ENCODE data around the gene SLC3A2. TPM values are rescaled to one million over a fixed set of nuclear protein-coding genes. Genes with fewer than 3 reads are reported as not detected.

SLC3A2 gene
- total and polyA plus RNA-seq, 2 of the 13 experiments (the other 11 are each of a cell fraction or from before 2014, with no cell fraction given): 213 to 226 TPM

GRCh38 chr11:62928011-62928410 lies 47.3 kb downstream of the SLC3A2 start:
- no peaks in the 10 kb centered on the region for H4K20me1 ChIP-seq (ENCODE audit: insufficient read depth, low read length)
- BruUV-seq (replicated peaks): no TSS peak
- FAIRE-seq: no peak
- no peak overlapping the region for H3K27ac ChIP-seq (ENCODE audit: extremely low read length, insufficient read depth, low read length)
- WGBS (ENCODE audit: low lambda C conversion rate): 9% methylated on average over 9 of the region's 13 CpGs
- H3K27me3 ChIP-seq (ENCODE audit: control insufficient read depth in 1 of 2, insufficient read depth in 2 of 2, low read length in 2 of 2): peaks cover 1 to 24% of the 10 kb centered on the region in 2 experiments; a peak in 4 of 5 replicates
- ChIA-PET CTCF (ENCODE audit: low intra/inter-chr PET ratio, low total read pairs) (no interaction called here), POLR2A (no interaction called here)
- no peak overlapping the region for H3K4me3 ChIP-seq (replicated peaks in 1 of 3; ENCODE audit: insufficient read depth in 1 of 3, low read depth in 2 of 3, low read length in 3 of 3)
- ATAC-seq: peak; percentile 61
- no peak overlapping the region for H3K4me2 ChIP-seq (ENCODE audit: low read depth, low read length)
- H3K9ac ChIP-seq (ENCODE audit: insufficient read depth, low read depth, low read length): no peak overlapping the region
- no peaks in the 10 kb centered on the region for H3K9me3 ChIP-seq (ENCODE audit: low read length)
- in situ Hi-C loops (cut with HindIII; ENCODE audit: extremely low pct_ligation_motif_present, low pct_unique_long_range_greater_than_20kb) (no loop called here), intact Hi-C loops (cut with micrococcal nuclease; ENCODE audit: unreplicated experiment) (no loop called here)
- H2AFZ ChIP-seq (ENCODE audit: low read length): no peak overlapping the region
- H3K79me2 ChIP-seq (ENCODE audit: insufficient read depth, low read length): no peaks in the 10 kb centered on the region
- 0 out of 2 replicates have a peak, but pooled peaks cover 5% of the 10 kb centered on the region for H3K4me1 ChIP-seq (ENCODE audit: insufficient read depth, low read length)
- peak; percentile 16 for DNase-seq (ENCODE audit: low spot score)
- H3K36me3 ChIP-seq (replicated peaks in 1 of 2; ENCODE audit: control insufficient read depth in 1 of 2, insufficient read depth in 2 of 2, low read length in 2 of 2): no peaks in the 10 kb centered on the region
- TF ChIP-seq ZZZ3 (CRISPR knock-in tag; IDR thresholded peaks at IDR 0.05; ENCODE audit: borderline replicate concordance): no peak
- TF ChIP-seq, protein P1, sequence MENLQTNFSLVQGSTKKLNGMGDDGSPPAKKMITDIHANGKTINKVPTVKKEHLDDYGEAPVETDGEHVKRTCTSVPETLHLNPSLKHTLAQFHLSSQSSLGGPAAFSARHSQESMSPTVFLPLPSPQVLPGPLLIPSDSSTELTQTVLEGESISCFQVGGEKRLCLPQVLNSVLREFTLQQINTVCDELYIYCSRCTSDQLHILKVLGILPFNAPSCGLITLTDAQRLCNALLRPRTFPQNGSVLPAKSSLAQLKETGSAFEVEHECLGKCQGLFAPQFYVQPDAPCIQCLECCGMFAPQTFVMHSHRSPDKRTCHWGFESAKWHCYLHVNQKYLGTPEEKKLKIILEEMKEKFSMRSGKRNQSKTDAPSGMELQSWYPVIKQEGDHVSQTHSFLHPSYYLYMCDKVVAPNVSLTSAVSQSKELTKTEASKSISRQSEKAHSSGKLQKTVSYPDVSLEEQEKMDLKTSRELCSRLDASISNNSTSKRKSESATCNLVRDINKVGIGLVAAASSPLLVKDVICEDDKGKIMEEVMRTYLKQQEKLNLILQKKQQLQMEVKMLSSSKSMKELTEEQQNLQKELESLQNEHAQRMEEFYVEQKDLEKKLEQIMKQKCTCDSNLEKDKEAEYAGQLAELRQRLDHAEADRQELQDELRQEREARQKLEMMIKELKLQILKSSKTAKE (CRISPR knock-in tag; IDR thresholded peaks at IDR 0.05; ENCODE audit: borderline replicate concordance): no peak
- TF ChIP-seq NFE2L1 (CRISPR knock-in tag; IDR thresholded peaks at IDR 0.05; ENCODE audit: borderline replicate concordance): no peak
- TF ChIP-seq ZUFSP (CRISPR knock-in tag; IDR thresholded peaks at IDR 0.05; ENCODE audit: borderline replicate concordance): no peak
- no peak for TF ChIP-seq HOXA7 (CRISPR knock-in tag; IDR thresholded peaks at IDR 0.05)
- TF ChIP-seq HNRNPLL (IDR thresholded peaks at IDR 0.05; ENCODE audit: low read depth, low read length, poor library complexity, severe bottlenecking): no peak
- no peak for TF ChIP-seq SALL1 (CRISPR knock-in tag; IDR thresholded peaks at IDR 0.05)
- no peak for TF ChIP-seq RFX3 (CRISPR knock-in tag; IDR thresholded peaks at IDR 0.05)
- TF ChIP-seq CENPBD1 (CRISPR knock-in tag; IDR thresholded peaks at IDR 0.05; ENCODE audit: borderline replicate concordance, low read depth): no peak
- no peak for TF ChIP-seq ZNF550 (CRISPR knock-in tag; IDR thresholded peaks at IDR 0.05; ENCODE audit: borderline replicate concordance)
- no peak for TF ChIP-seq ZNF549 (CRISPR knock-in tag; IDR thresholded peaks at IDR 0.05)
- TF ChIP-seq FOXM1 (CRISPR knock-in tag; IDR thresholded peaks at IDR 0.05): no peak
- no peak for TF ChIP-seq ZIK1 (CRISPR knock-in tag; IDR thresholded peaks at IDR 0.05; ENCODE audit: borderline replicate concordance, low read depth)
- TF ChIP-seq KDM1A (CRISPR knock-in tag; IDR thresholded peaks at IDR 0.05): no peak
- no peak for TF ChIP-seq PHF5A (CRISPR knock-in tag; IDR thresholded peaks at IDR 0.05; ENCODE audit: low read depth, unreplicated experiment)
- no peak for TF ChIP-seq ZFAT (CRISPR knock-in tag; conservative IDR thresholded peaks at IDR 0.05)
- TF ChIP-seq ZNF800 (CRISPR knock-in tag; IDR thresholded peaks at IDR 0.05): no peak
- TF ChIP-seq, protein P2, sequence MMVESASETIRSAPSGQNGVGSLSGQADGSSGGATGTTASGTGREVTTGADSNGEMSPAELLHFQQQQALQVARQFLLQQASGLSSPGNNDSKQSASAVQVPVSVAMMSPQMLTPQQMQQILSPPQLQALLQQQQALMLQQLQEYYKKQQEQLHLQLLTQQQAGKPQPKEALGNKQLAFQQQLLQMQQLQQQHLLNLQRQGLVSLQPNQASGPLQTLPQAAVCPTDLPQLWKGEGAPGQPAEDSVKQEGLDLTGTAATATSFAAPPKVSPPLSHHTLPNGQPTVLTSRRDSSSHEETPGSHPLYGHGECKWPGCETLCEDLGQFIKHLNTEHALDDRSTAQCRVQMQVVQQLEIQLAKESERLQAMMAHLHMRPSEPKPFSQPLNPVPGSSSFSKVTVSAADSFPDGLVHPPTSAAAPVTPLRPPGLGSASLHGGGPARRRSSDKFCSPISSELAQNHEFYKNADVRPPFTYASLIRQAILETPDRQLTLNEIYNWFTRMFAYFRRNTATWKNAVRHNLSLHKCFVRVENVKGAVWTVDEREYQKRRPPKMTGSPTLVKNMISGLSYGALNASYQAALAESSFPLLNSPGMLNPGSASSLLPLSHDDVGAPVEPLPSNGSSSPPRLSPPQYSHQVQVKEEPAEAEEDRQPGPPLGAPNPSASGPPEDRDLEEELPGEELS (CRISPR knock-in tag; IDR thresholded peaks at IDR 0.05): no peak
